ENCODE data around the gene KHK. TPM values are rescaled to one million over a fixed set of nuclear protein-coding genes. Genes with fewer than 3 reads are reported as not detected.

Gene KHK
- total RNA-seq, 1 donor from 2014 or later = 1.2 TPM

DNA sequence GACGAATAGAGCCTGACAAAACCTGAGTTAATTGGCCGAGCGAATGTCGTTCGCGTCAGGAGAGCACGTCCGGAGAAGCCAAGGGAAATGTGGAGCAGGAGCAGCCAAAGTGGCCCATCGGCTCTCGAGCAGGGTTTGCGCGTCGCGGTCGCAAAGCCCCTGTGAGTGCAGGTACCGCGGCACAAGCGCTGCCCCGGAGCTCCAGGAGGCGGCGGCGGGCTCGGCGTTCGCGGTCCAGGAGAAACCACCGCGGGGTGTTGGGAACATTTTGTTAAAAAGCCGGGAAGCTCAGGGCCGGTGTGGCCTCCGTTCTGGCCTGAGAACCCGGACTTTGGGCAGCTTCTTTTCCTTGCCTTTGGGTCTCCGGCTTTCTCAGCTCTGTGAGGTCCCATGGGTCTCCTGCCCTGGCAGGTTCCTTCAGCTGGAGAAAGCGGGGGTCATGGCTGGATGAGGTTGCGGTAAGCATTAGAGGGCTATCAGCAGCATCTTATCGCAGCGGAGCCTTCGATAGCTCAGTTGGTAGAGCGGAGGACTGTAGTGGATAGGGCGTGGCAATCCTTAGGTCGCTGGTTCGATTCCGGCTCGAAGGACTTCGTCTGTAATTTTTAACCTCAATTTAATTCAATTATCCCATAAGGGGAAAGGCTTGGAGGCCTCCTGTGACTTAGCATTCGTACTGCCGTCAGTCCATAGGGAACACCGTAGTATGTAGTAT is 36.1 kb upstream of the KHK start:
- Mint-ChIP-seq H3K27me3 (ENCODE audit: low read depth) (no peaks in the 10 kb centered on the region), H3K4me3 (ENCODE audit: unreplicated experiment) (peak overlapping the region; percentile 88), H3K9me3 (ENCODE audit: low read depth) (no peaks in the 10 kb centered on the region), H3K27ac (ENCODE audit: unreplicated experiment) (peak overlapping the region; percentile 99), H3K36me3 (ENCODE audit: low read depth) (peaks cover 2% of the 10 kb centered on the region), H3K4me1 (ENCODE audit: low read depth) (peaks cover 13% of the 10 kb centered on the region)
- TF ChIP-seq, protein P1, sequence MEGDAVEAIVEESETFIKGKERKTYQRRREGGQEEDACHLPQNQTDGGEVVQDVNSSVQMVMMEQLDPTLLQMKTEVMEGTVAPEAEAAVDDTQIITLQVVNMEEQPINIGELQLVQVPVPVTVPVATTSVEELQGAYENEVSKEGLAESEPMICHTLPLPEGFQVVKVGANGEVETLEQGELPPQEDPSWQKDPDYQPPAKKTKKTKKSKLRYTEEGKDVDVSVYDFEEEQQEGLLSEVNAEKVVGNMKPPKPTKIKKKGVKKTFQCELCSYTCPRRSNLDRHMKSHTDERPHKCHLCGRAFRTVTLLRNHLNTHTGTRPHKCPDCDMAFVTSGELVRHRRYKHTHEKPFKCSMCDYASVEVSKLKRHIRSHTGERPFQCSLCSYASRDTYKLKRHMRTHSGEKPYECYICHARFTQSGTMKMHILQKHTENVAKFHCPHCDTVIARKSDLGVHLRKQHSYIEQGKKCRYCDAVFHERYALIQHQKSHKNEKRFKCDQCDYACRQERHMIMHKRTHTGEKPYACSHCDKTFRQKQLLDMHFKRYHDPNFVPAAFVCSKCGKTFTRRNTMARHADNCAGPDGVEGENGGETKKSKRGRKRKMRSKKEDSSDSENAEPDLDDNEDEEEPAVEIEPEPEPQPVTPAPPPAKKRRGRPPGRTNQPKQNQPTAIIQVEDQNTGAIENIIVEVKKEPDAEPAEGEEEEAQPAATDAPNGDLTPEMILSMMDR (IDR thresholded peaks at IDR 0.05) = peak; percentile 73
- DNase-seq (ENCODE audit: low spot score) = no peak

DNA sequence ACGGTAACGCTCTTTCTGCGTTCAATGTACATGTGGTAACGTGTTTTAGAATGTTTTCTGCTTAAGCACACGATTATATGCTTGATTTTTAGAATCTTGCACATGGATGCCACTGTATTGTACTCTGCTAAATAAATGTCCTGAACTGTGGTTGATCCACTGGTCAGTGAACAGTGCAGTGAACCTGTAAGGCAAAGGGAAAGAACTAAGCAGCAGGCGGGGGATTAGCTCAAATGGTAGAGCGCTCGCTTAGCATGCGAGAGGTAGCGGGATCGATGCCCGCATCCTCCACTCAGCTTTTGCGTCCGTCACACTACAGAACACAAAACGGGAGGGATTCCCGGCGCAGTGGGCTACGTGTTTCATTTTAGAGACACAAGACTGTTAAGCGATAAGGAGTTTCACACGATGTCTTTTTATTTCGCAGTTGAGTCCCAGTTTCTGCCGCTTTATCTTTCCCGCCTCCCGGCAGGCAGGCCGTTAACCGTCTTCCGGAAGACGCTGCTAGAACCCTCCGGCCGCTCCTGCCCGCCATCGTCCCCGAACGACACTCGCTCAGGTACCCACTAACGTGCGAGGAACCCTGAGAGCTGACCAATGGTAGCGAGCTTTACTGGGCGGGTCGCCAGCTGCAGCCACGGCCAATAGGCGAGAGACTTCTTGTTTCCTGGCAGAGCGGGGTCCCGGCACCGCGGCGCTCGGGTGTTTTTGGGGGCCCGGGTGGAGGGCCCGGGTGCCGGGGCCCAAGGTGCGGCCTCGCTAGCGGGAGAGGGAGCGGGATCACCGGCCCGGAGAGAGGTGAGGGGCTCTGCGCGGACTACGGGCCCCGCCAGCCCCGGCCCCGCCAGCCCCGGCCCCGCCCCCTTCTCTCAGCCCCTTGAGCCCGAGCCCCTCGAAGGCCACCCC is 35.3 kb upstream of the KHK start, which contains the start of gene AGBL5:
Gene AGBL5, plus strand, starts transcription at position 673 of the 906 bp plus-strand sequence. CDS start 1,291 bp downstream, outside the sequence.
- peak; percentile 97 for DNase-seq (ENCODE audit: low spot score)
- no peaks in the 10 kb centered on the region for H3K9me3 Mint-ChIP-seq (ENCODE audit: low read depth)
- peak within 1 kb of the TSS; percentile 88 for H3K4me3 Mint-ChIP-seq (ENCODE audit: unreplicated experiment)
- H3K36me3 Mint-ChIP-seq (ENCODE audit: low read depth) = peaks cover 6% of the 10 kb centered on the region
- TF ChIP-seq, protein P1 (IDR thresholded peaks at IDR 0.05) = no peak
- peak within 1 kb of the TSS; percentile 99 for H3K27ac Mint-ChIP-seq (ENCODE audit: unreplicated experiment)
- no peaks in the 10 kb centered on the region for H3K27me3 Mint-ChIP-seq (ENCODE audit: low read depth)
- peaks cover 13% of the 10 kb centered on the region for H3K4me1 Mint-ChIP-seq (ENCODE audit: low read depth)

DNA sequence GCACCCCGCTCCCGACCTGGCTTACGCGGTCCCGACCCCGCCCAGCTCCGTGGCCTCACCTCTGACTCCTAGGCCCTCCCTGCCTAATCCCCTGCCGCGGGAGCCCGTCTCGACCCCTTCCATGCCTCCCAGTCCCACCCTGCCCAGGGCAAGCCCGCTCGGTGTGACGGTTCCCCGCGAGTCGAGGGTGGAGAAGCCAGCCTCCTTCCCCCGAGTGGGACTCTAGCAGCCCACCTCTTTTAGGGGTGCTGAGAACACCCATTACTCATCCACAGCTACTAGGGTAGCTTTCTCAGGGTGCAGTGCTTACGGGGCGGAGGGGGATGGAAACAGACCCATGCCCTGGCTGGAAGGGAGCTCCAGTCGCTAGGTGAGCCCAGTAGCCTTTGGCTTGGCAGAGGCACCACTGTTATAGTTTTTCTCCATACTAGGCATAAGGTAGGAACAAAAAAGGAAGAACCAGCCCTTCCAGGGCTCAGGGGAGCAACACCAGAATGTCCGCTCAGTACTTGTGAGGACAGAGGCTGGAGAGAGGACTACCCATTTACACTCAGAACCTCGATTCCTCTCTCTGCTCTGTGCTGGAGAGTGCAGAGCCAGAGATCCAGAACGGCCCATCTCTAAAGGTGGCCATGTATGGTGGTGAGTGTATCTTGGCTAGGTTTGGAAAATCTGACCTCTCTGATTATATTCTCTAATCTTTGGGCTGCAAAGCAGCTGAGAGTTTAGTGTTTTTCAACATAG is 34.5 kb upstream of the KHK start:
- H3K36me3 Mint-ChIP-seq (ENCODE audit: low read depth) = peaks cover 7% of the 10 kb centered on the region
- TF ChIP-seq, protein P1 (IDR thresholded peaks at IDR 0.05) = no peak
- no peaks in the 10 kb centered on the region for H3K27me3 Mint-ChIP-seq (ENCODE audit: low read depth)
- no peaks in the 10 kb centered on the region for H3K9me3 Mint-ChIP-seq (ENCODE audit: low read depth)
- peak overlapping the region; percentile 88 for H3K4me3 Mint-ChIP-seq (ENCODE audit: unreplicated experiment)
- H3K4me1 Mint-ChIP-seq (ENCODE audit: low read depth) = peaks cover 13% of the 10 kb centered on the region
- peak overlapping the region; percentile 94 for H3K27ac Mint-ChIP-seq (ENCODE audit: unreplicated experiment)
- DNase-seq (ENCODE audit: low spot score) = no peak

DNA sequence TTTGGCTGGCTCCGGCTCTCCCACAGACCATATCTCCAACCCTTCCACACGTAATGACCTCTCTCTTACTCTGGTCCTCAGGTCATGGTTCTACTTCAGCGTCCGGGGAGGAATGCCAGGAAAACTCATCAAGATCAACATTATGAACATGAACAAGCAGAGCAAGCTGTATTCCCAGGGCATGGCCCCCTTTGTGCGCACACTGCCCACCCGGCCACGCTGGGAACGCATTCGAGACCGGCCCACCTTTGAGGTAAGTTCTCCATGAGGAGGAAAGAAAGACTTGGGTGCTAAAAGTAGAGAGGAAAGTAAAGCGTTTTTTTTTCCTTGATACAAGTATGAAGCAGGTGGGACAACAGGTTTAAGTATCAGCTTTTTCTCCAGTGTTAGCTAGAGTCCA is 33.3 kb upstream of the KHK start:
- TF ChIP-seq, protein P1 (IDR thresholded peaks at IDR 0.05) = no peak
- Mint-ChIP-seq H3K4me3 (ENCODE audit: unreplicated experiment) (no peak overlapping the region), H3K36me3 (ENCODE audit: low read depth) (peaks cover 7% of the 10 kb centered on the region), H3K9me3 (ENCODE audit: low read depth) (no peaks in the 10 kb centered on the region), H3K4me1 (ENCODE audit: low read depth) (peaks cover 13% of the 10 kb centered on the region), H3K27ac (ENCODE audit: unreplicated experiment) (no peak overlapping the region), H3K27me3 (ENCODE audit: low read depth) (no peaks in the 10 kb centered on the region)
- DNase-seq (ENCODE audit: low spot score) = no peak

DNA sequence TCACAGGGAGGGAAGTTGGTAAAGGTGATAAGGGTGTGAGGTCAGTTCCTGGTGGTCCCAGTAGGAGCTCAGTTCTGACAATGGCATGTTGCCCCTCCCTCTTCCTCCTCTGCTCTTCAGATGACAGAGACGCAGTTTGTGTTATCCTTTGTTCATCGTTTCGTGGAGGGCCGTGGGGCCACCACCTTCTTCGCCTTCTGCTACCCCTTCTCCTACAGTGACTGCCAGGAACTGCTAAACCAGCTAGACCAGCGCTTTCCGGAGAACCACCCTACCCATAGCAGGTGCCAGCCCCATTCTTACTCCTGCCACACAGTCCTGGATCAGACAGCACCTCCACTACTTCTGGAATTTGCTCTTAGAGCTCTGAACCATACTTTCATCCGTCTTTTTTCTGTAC is 32.8 kb upstream of the KHK start:
- TF ChIP-seq, protein P1 (IDR thresholded peaks at IDR 0.05) = no peak
- H3K4me3 Mint-ChIP-seq (ENCODE audit: unreplicated experiment) = no peak overlapping the region
- no peak for DNase-seq (ENCODE audit: low spot score)
- no peaks in the 10 kb centered on the region for H3K27me3 Mint-ChIP-seq (ENCODE audit: low read depth)
- peaks cover 13% of the 10 kb centered on the region for H3K4me1 Mint-ChIP-seq (ENCODE audit: low read depth)
- H3K9me3 Mint-ChIP-seq (ENCODE audit: low read depth) = no peaks in the 10 kb centered on the region
- H3K27ac Mint-ChIP-seq (ENCODE audit: unreplicated experiment) = no peak overlapping the region
- H3K36me3 Mint-ChIP-seq (ENCODE audit: low read depth) = peaks cover 7% of the 10 kb centered on the region

All from chondrocyte (in vitro differentiated cells).